Measurements from ENCODE around the gene AGBL3. TPM values are rescaled to one million over a fixed set of nuclear protein-coding genes. Genes with fewer than 3 reads are reported as not detected.

The AGBL3 gene
- total RNA-seq, 1 experiment from 2014 or later, result 1.2 TPM

GRCh38 chr7:135183478-135183877 lies 197.2 kb downstream of the AGBL3 start:
- DNase-seq (ENCODE audit: low read depth), result no peak

DNA sequence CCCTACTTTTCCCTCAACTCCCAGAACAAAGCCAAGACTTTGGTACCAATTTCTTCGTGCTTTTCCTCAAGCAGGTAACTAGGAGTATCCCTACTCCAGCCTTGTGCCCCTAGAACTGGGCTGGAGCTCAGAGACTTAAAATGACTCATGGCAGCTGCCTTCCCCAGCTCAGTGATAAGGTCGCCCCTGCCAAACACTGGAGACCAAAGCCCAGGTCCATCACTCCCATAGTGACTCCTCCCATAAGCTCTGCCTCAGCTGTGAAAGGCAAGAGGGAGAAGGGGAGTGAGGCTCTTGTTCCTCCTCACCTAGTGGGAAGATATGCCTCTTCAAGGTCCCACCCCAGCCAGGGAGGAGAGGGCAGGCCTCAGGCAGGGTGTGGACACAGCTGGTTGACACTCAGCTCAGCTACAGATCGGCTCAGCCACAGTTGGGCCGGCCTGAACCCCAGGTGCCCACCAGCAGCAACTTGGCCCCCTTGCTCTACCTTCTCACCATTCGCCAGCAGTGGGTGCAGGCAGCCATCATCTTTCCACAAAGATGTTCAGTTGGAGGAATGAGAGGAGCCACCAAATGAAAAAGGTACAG lies 198.0 kb downstream of the AGBL3 start:
- no peak for DNase-seq (ENCODE audit: low read depth)

Other genes with a start within 250 kb of the AGBL3 start
- gene CALD1, start 206.9 kb upstream of the AGBL3 start, total RNA-seq (2014; rRNA removed; shearing (Covaris generic)), result 47.7 and 57.3 TPM in 2 replicates
- gene TMEM140, start 161.6 kb downstream of the AGBL3 start, total RNA-seq (2014; rRNA removed; shearing (Covaris generic)), result 0.60 and 1.8 TPM in 2 replicates
- gene CYREN, start 184.2 kb downstream of the AGBL3 start, total RNA-seq (2014; rRNA removed; shearing (Covaris generic)), result 68.0 and 69.9 TPM in 2 replicates
- gene WDR91, start 225.0 kb downstream of the AGBL3 start, total RNA-seq (2014; rRNA removed; shearing (Covaris generic)), result 3.9 and 4.1 TPM in 2 replicates
- not detected in 2 replicates for gene STRA8, start 247.3 kb downstream of the AGBL3 start, total RNA-seq (2014; rRNA removed; shearing (Covaris generic))